ENCODE measurements around the gene SNAP47. TPM values are rescaled to one million over a fixed set of nuclear protein-coding genes. Genes with fewer than 3 reads are reported as not detected.

The SNAP47 gene
- total and polyA plus RNA-seq, 2 donors (not counting 3 experiments of a cell fraction or from before 2014, with no cell fraction given): 24.0 to 32.7 TPM

DNA sequence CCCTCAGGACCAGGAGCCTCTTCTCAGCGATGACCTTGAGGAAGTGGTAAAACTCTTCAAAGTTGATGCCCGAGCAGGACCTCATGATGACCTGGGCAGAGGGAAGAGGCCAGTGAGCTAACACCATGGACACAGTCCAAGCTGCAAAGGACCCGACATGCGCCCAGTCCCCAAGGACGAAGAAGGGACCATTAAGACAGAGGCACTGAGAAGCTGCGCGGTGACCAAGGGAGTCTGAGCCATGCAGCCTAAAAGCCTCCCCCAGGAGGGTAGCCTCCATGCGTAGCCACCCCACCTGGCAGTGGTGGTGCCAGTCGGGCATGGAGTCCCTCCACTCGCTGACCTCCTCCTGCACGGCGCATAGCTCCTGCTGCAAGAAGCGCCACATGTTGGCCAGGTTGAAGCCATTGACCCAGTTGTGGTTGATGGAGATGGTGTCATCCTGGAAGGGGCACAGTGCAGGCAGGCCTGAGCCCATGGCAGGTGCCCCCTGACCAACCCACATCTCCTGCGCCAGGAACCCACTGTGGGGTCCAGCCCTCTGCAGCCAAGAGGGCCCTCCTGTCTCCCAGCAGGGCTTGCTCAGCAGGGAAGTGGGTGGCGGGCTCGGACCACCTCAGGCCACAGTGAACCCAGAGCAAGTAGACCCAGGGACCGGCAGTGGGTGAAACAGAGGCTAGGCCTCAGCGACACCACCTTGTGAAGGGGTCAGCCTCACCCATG is 2.5 kb upstream of the SNAP47 start:
- POLR2A ChIA-PET: no interaction called here
- Histone ChIP-seq H3K4me1 (ENCODE audit: control insufficient read depth, extremely low read depth, insufficient read depth, low read length) (peaks cover 14% of the 10 kb centered on the region), H3K36me3 (ENCODE audit: control insufficient read depth in 2 of 2, extremely low read depth in 1 of 2, insufficient read depth in 2 of 2, low read length in 2 of 2) (peaks cover 0 to 21% of the 10 kb centered on the region in 2 experiments), H3K9me3 (replicated peaks; ENCODE audit: control insufficient read depth, insufficient read depth, low read length) (no peaks in the 10 kb centered on the region), H3K27me3 (ENCODE audit: control insufficient read depth in 2 of 2, insufficient read depth in 2 of 2, low read length in 2 of 2) (no peaks in the 10 kb centered on the region), H3K27ac (ENCODE audit: insufficient read depth, low read depth, low read length) (no peak overlapping the region), H3K9me1 (replicated peaks; ENCODE audit: control insufficient read depth, extremely low read depth, insufficient read depth, low read length) (no peaks in the 10 kb centered on the region), H3K79me2 (ENCODE audit: control insufficient read depth, insufficient read depth, low read length) (peaks cover 38% of the 10 kb centered on the region), H3K4me3 (replicated peaks in 1 of 3; ENCODE audit: insufficient read depth in 1 of 3, low read depth in 1 of 3, low read length in 3 of 3) (no peak overlapping the region), H3K4me2 (ENCODE audit: insufficient read depth, low read length) (no peak overlapping the region), H2AFZ (ENCODE audit: low read depth, low read length) (no peak overlapping the region), H3K9ac (replicated peaks; ENCODE audit: extremely low read depth, insufficient read depth, low read length) (no peak overlapping the region), H4K20me1 (replicated peaks; ENCODE audit: control insufficient read depth, extremely low read depth, insufficient read depth, low read length) (no peaks in the 10 kb centered on the region)
- FAIRE-seq (no peak), DNase-seq (ENCODE audit: low read depth, low spot score) (no peak)
- dilution Hi-C loops (cut with MboI; ENCODE audit: extremely low pct_ligation_motif_present, low sequenced_read_pairs): no loop called here
- CTCF ChIA-PET: no interaction called here
- no peak for TF ChIP-seq MAX (IDR thresholded peaks at IDR 0.05; ENCODE audit: insufficient read depth, insufficient read length)
- no TSS peak for BruUV-seq (replicated peaks)
- intact Hi-C loops (cut with micrococcal nuclease): loop anchor here (10.0 kb wide), 1 partner anchor 352 kb away; the partner anchor contains the start of gene ARF1

DNA sequence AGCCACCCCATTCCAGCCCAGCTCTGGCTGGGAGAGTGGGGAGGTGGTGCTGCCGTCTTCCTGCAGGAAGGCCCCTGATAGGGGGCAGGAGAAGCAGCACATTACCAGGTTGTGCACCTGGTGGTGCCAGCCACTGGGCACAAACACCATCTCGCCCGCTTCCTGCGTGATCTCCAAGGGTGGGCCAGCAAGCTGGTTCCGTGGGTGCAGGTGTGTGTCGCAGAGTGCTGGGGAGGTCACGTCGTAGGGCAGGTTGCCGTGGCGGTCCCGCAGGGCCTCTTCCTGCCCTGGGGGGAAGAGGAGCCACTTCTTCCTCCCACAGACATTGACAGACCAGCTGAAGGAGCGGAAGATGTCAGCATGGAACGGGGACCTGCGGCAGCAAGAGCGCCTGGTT is 1.9 kb upstream of the SNAP47 start:
- Histone ChIP-seq H3K27me3 (ENCODE audit: control insufficient read depth in 2 of 2, insufficient read depth in 2 of 2, low read length in 2 of 2) (no peaks in the 10 kb centered on the region), H4K20me1 (replicated peaks; ENCODE audit: control insufficient read depth, extremely low read depth, insufficient read depth, low read length) (no peaks in the 10 kb centered on the region), H3K4me1 (ENCODE audit: control insufficient read depth, extremely low read depth, insufficient read depth, low read length) (peaks cover 12% of the 10 kb centered on the region), H2AFZ (ENCODE audit: low read depth, low read length) (no peak overlapping the region), H3K36me3 (ENCODE audit: control insufficient read depth in 2 of 2, extremely low read depth in 1 of 2, insufficient read depth in 2 of 2, low read length in 2 of 2) (peaks cover 0 to 21% of the 10 kb centered on the region in 2 experiments), H3K9me3 (replicated peaks; ENCODE audit: control insufficient read depth, insufficient read depth, low read length) (no peaks in the 10 kb centered on the region), H3K4me2 (ENCODE audit: insufficient read depth, low read length) (no peak overlapping the region), H3K79me2 (ENCODE audit: control insufficient read depth, insufficient read depth, low read length) (peaks cover 41% of the 10 kb centered on the region), H3K27ac (ENCODE audit: insufficient read depth, low read depth, low read length) (no peak overlapping the region), H3K9me1 (replicated peaks; ENCODE audit: control insufficient read depth, extremely low read depth, insufficient read depth, low read length) (no peaks in the 10 kb centered on the region), H3K9ac (replicated peaks; ENCODE audit: extremely low read depth, insufficient read depth, low read length) (no peak overlapping the region), H3K4me3 (replicated peaks in 1 of 3; ENCODE audit: insufficient read depth in 1 of 3, low read depth in 1 of 3, low read length in 3 of 3) (no peak overlapping the region)
- intact Hi-C loops (cut with micrococcal nuclease): loop anchor here (10.0 kb wide), 1 partner anchor 351 kb away; the partner anchor contains the start of gene ARF1
- BruUV-seq (replicated peaks): no TSS peak
- ChIA-PET POLR2A (no interaction called here), CTCF (no interaction called here)
- FAIRE-seq: no peak
- TF ChIP-seq JUN (IDR thresholded peaks at IDR 0.05; ENCODE audit: borderline replicate concordance, insufficient read depth, insufficient read length, low read depth) (no peak), POLR2AphosphoS5 (IDR thresholded peaks at IDR 0.05; ENCODE audit: insufficient read depth, low read depth, low read length) (no peak), MYC (IDR thresholded peaks at IDR 0.05; ENCODE audit: low read depth, low read length) (no peak), FOS (IDR thresholded peaks at IDR 0.05; ENCODE audit: borderline replicate concordance, insufficient read depth, low read length) (no peak), EZH2 (IDR thresholded peaks at IDR 0.05; ENCODE audit: borderline replicate concordance, low read depth, low read length, severe bottlenecking) (no peak)
- dilution Hi-C loops (cut with MboI; ENCODE audit: extremely low pct_ligation_motif_present, low sequenced_read_pairs): no loop called here
- DNase-seq (ENCODE audit: low read depth, low spot score): no peak

Data from endothelial cell of umbilical vein (primary cell).